ELR (cell line): ENCODE measurements around the gene RNF19B.
A peak's percentile ranks its signal among the peaks of the same experiment; 100 is the strongest.

Experiments
- DNase-seq: peaks from one replicate; pipeline ENCODE4 v3.0.0-alpha.2; 2015; ENCODE audit warnings: low read depth

RNF19B gene

GRCh38 chr1:32900371-32900955, 64.1 kb downstream of the RNF19B start:
- DNase-seq, result no peak

GRCh38 chr1:32899586-32900296, 64.9 kb downstream of the RNF19B start:
- no peak for DNase-seq

DNA sequence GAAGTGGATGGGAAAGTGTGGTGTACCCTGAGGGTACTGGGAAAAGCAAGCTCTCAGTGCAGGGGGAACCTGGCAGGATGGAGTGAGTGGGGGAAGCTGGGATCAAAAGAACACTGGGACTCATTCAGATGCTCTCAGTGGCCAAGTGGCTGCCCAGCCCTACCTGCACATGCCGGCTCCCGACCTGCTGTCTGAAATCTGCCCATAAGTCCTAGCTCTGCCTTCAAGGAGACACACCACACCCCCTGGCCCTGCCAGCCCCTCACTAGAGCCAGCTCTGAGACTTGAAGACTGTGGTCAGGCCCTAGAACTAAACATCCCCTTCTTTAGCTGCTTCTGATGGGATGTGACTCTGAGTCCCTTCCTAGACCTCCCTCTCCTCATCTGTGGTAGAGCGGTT, 65.7 kb downstream of the RNF19B start:
- no peak for DNase-seq

DNA sequence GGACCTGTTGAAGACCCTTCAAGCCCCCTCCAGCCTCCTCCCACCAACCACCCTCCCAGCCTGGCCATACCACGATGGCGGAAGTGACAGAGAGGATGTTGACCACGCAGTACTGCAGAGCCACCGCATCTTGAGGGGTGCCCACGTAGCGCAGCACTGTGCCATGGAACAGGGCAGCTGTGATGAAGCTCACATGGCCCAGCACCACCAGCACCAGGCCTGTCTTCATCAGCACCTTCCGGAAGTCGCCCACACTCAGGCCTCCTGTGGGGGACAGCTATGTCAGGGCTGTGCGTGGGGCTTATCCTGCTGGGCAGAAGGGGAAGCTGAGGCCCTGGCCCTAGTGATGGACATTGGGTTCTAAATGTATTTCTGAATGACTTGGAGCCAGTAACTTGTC, 66.6 kb downstream of the RNF19B start:
- DNase-seq, result no peak

DNA sequence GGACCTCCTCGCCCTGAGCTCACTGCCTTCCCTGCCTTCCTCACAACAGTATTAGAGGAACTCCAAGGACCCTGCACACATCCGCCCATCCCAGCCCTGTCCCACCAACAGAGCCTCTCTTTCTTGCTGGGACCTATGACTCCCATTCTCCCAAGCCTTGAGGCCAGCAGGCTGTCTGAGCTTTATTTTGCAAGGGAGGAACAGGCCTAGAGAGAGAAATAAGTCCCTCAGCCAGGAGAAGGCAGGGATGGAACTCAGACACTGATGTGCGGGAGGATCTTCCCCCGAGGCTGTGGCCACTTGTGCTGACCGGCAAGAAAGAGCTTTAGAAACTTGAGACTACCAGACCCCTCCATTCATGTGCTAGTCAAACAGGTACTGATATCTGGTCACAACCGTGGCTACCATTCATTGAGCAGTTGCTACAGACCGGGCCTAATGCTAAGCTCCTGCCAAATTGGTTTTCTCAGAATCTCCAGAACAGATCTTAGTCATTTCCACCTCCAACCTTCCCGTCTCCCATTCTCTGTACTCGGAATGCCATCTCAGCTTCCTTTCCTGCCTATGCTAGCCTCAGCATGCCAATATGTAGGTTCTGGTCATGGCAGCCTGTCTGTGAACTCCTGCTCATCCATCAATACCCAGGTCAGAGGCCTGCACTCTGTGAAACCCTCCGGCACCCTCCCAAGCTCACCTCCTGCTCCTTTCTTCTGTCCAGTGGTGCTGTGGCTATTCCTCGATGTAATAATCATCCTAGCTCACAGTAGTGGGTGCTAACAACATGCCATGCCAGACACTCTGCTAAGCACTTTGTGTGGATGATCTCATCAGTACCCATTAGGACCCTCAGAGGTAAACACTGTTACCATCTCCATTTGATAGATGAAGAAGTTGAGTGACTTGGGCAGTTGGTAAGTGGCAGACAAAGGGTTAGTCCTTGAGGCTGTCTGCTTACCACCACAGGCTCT, 67.2 kb downstream of the RNF19B start:
- DNase-seq, result no peak

DNA sequence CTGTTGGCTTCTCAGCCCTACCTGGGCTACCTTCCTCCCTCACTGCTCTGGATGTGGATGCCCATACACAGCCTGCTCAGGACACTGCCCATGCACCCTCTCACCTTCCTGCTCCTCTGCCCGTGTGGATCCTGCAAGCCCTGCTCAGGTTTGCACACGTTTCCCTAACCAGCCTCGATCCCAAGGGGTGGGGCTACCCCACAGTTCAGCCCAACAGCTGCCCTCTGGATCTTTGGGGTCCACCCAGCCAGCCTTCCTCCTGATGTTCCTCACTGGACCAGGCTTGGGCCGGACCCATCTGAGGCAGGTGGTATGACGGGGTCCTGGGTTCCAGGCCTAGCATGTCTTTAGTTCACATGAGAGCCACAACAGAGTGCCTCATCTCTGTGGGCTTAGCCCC, 68.2 kb downstream of the RNF19B start:
- DNase-seq, result no peak

DNA sequence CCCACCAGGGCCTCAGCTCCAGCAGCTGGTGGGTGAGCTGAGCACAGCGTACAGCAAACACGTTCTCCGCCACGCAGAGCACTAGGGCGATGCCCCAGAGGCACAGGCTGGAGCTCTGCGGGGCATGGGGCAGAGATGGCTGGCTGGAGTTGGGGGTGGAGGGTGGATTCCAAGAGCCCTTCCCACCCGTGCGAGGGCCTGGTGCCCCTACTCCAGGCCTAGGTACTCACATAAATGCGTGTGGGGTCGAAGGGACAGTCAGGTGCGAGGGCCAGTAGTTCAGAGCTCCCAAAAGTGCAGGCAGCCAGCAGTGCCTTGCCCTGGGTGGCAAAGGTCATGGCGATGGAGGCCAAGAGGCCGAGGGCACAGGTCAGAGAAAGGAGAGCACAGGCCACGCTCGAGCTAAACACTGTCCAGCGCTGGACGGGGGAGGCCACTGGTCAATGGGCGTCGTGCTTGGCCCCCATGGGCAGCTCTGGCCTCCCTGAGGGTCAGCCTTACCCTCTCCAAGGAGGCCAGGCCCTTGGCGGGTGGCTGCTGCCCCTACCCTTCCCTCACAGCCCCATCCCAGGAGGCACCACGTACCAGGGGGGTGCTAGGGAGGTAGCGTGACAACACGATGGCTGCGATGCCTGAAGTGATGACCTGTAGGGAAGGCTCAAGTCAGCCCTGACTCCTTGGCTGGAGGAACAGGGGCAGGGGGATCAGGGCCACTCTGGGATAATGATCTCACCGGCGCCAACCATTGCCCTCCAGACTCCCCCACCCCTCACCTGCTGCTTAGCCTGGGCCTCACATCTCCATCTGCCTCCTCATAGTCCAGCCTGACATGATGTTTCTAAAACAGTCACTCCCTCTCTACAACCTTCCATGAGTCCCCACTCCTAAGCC, 69.0 kb downstream of the RNF19B start:
- DNase-seq, result no peak

GRCh38 chr1:32894681-32895080, 69.9 kb downstream of the RNF19B start:
- no peak for DNase-seq

- DNase-seq, result no peak
Observed at GRCh38 chr1:32894019-32894600, 70.5 kb downstream of the RNF19B start.

GRCh38 chr1:32893198-32894018, 71.2 kb downstream of the RNF19B start:
- peak; percentile 55 for DNase-seq

DNA sequence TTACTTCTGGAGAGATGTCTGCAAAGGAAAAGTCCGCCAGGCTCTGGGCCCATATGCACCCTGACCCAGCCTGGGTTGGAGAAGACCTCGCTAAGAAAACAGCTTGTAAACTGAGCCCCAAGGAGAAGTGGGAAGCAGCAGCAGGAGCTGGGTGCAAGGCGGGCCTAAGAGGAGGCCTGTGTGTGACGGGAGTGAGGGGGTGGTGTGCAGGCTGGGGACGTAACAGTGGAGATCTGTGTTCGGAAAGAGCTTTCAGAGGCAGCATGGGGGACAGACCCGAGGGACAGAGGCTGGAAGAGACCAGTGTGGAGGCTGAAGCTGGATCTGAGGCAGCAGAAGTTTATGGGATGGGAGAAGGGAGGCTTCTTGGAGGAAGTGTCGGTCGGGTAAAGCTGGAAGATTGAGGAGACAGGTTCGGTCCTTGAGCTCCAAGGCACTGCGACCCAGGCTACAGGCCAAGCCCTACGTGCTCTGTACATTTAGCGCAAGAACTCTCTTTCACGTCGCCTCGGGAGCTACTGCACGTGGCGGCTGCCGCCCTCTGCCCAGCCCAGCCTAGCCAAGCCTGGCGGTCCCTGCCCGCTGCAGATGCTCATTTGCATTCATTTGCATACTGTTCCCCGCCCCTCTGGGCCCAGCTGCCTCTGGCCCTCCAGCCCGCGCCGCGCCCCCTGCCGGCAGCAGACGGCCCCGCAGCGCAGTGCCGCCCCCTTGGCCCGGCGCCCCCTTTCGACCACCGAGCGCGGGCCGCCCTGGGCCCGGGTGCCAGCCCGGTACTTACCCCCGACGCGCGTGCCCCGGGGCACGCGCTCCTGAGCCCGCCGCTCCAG, 72.0 kb downstream of the RNF19B start:
- peak; percentile 44 for DNase-seq

DNA sequence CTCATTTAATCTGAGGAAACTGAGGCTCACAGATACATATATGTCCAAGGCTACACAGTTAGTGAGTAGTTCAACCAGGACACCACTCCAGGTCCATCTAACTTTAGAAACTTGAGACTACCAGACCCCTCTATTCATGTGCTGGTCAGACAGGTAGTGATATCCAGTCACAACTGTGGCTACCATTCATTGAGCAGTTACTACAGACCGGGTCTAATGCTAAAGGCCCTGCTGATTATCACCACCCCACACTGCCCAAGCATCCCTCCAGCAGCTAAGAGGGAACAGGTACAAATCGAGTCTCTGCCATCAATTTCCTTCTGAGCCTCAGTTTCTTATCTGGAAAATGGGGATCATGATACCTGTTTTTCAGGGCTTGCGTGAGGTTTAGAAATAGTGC, 73.0 kb downstream of the RNF19B start:
- DNase-seq, result no peak

- DNase-seq, result no peak
Observed at GRCh38 chr1:32891241-32891570, 73.4 kb downstream of the RNF19B start.

- no peak for DNase-seq
Observed at GRCh38 chr1:32890516-32891240, 73.9 kb downstream of the RNF19B start.

DNA sequence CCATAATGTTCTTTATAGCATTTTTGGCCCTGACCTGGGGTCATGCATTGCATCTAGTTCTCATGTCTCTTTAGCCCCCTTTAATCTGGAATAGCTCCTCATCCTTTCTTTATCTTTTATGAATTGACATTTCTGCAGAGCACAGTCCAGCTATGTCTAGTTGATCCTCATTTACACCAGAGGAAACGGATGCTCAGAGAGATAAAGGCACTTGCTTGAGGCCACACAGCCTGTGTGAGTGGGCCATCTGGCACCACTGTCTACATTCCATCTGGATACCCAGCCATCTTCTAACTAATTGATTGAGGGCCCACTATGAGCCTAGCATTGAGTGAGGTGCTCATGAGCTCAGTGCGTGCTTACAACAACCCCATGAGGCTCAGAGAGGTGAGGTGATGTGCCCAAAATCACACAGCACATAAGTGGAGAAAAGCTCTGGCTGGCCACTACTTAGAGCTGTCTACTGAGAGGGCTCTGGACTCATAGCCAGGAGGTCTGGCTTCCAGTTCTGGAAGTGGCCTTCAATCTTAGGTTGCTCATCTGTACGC, 74.8 kb downstream of the RNF19B start:
- DNase-seq, result no peak

- no peak for DNase-seq
Observed at GRCh38 chr1:32888677-32889420, 75.8 kb downstream of the RNF19B start.

DNA sequence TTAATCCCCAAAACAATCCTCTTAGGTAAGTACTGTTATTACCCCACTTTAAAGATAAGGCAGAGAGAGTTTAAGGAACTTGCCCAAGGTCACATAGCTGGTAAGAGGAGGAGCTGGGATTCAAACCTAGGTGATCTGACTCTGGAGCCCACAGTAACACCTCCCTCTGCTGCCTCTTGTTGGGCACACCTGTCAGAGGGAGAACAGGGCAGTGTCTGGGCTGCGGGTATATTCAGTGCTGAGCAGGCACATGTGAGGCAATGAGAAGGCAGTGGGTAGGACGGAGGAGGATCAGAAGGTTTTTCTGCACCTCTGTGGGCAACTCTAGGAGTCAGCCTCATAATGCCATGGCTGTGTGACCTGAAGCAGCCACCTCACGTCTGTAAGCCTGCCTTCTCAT, 76.5 kb downstream of the RNF19B start:
- DNase-seq, result no peak

- no peak for DNase-seq
Observed at GRCh38 chr1:32887623-32888022, 77.0 kb downstream of the RNF19B start.
